SK-N-SH treated with all-trans-retinoic acid at 6 μM for 48 hours (cell line): ENCODE results near the gene TFCP2.

Experiments used
- ISL1 ChIP-seq: fragments of 250-450 bp; sonication (Bioruptor Pico); IDR thresholded peaks from 2 replicates; pipeline ENCODE4 v2.1.2; 2022; ENCODE audit warnings: mild to moderate bottlenecking, moderate library complexity
- TOX ChIP-seq: fragments of 250-450 bp; sonication (Bioruptor Pico); IDR thresholded peaks from 2 replicates; pipeline ENCODE4 v1.8.0; 2021; ENCODE audit warnings: mild to moderate bottlenecking, moderate library complexity, borderline replicate concordance
- ZNF8 ChIP-seq: fragments of 450-650 bp; formaldehyde crosslinking; IDR thresholded peaks from 2 replicates; pipeline ENCODE4 v1.5.0; 2020; ENCODE audit warnings: mild to moderate bottlenecking, moderate library complexity

- TF ChIP-seq ZNF8: no peak
- TF ChIP-seq ISL1 (CRISPR knock-in tag): no peak
- no peak for TF ChIP-seq TOX (CRISPR knock-in tag)
Observed at GRCh38 chr12:51083126-51083833, 89.7 kb downstream of the TFCP2 start, which contains the start of gene CSRNP2.
